Left cardiac atrium (tissue), 4 donors: ENCODE data around the gene OPALIN. TPM values are rescaled to one million over a fixed set of nuclear protein-coding genes. Genes with fewer than 3 reads are reported as not detected.
"Not testable (repeated sequence)": the region's sequence is repeated elsewhere in the genome, so short reads cannot be mapped to it uniquely, and the experiment has no call there.

ENCODE experiments used
- ATAC-seq, 2 donors: fragments of 200-7000 bp; cut with Tn5 transposase; one replicate each; pipeline ENCODE4 v1.9.1; 2020; ENCODE audit warnings: mild to moderate bottlenecking in 2 of 2, moderate library complexity in 2 of 2
- DNase-seq: peaks from one replicate; pipeline ENCODE4 v3.0.0-alpha.2; 2020
- intact Hi-C, 2 donors: fragments of 100-400 bp; cut with DNase I; formaldehyde crosslinking; loops; one replicate each; pipeline versions ENCODE4 v1.14.1 to v1.15.1; 2022 to 2023
- total RNA-seq, 2 donors: library from RNA; stranded (reverse); fragmentation: NEBNext Ultra II Directional; extraction: Animal tissue kit (Norgen Biotek cat#: 25700); gene quantifications; one replicate each; pipeline ENCODE4 v1.2.1, GENCODE V29; 2021
- donor health status: DM: no; HTN: yes; CAD: no.
- donor health status: DM: no; HTN: yes; CAD: no; lungs with severe emphysema.
- donor health status: DM: yes; HTN: yes; CAD: no.
- donor health status: Dilated cardiomyopathy.

The OPALIN gene
- total RNA-seq, 2 donors from 2014 or later: not detected

- ATAC-seq: no peak
- DNase-seq: no peak
- intact Hi-C loops: no loop called here
Observed at GRCh38 chr10:96311180-96311715, 47.6 kb downstream of the OPALIN start.

GRCh38 chr10:96310321-96310669 is 48.5 kb downstream of the OPALIN start:
- intact Hi-C loops: no loop called here
- no peak for ATAC-seq
- no peak for DNase-seq

GRCh38 chr10:96309628-96310320 is 49.0 kb downstream of the OPALIN start:
- intact Hi-C loops: no loop called here
- ATAC-seq (peak in 1 of 2 donors; percentile 34), DNase-seq (no peak)

GRCh38 chr10:96308854-96309253 is 49.9 kb downstream of the OPALIN start:
- intact Hi-C loops, ATAC-seq, DNase-seq: not testable (repeated sequence)

- ATAC-seq: peak in 1 of 2 donors; percentile 36
- intact Hi-C loops: no loop called here
Observed at GRCh38 chr10:96306516-96306915, 52.3 kb downstream of the OPALIN start.

GRCh38 chr10:96305019-96305418 is 53.8 kb downstream of the OPALIN start:
- intact Hi-C loops: no loop called here
- no peak for ATAC-seq
- DNase-seq: no peak

More at GRCh38 chr10:96306516-96306915, 52.3 kb downstream of the OPALIN start:
- DNase-seq: peak; percentile 35

GRCh38 chr10:96304230-96304629 is 54.6 kb downstream of the OPALIN start, which contains the start of gene DNTT:
TSS of gene DNTT (plus strand) at chr10:96304434. CDS start at chr10:96304498, 64 bp downstream.
- DNase-seq (no peak), ATAC-seq (no peak)
- intact Hi-C loops: no loop called here

GRCh38 chr10:96301616-96302015 is 57.2 kb downstream of the OPALIN start:
- no peak for DNase-seq
- no peak for ATAC-seq
- intact Hi-C loops: no loop called here

- ATAC-seq: no peak
- intact Hi-C loops: no loop called here
- no peak for DNase-seq
Observed at GRCh38 chr10:96299383-96299782, 59.4 kb downstream of the OPALIN start.

- intact Hi-C loops: no loop called here
- DNase-seq (no peak), ATAC-seq (no peak)
Observed at GRCh38 chr10:96298362-96298761, 60.4 kb downstream of the OPALIN start.

- intact Hi-C loops: no loop called here
- no peak for ATAC-seq
- DNase-seq: no peak
Observed at GRCh38 chr10:96297486-96297885, 61.3 kb downstream of the OPALIN start.

GRCh38 chr10:96295475-96295874 is 63.3 kb downstream of the OPALIN start:
- intact Hi-C loops: no loop called here
- DNase-seq: no peak
- ATAC-seq: no peak

Other genes with a start within 250 kb of the OPALIN start
- 10 to 100 TPM; 10.5 to 12.4 TPM for gene ZNF518A, start 228.7 kb downstream of the OPALIN start, total RNA-seq
- 1 to 10 TPM; 1.2 to 3.4 TPM for gene BLNK, start 87.4 kb downstream of the OPALIN start, total RNA-seq
- gene DNTT, start 54.6 kb downstream of the OPALIN start, total RNA-seq: not detected
- gene TLL2, start 154.9 kb upstream of the OPALIN start, total RNA-seq: 10 to 100 TPM in 1 of 2 donors, 1 to 10 TPM in 1; 1.5 to 11.5 TPM
- gene TM9SF3, start 228.0 kb upstream of the OPALIN start, total RNA-seq: 10 to 100 TPM; 78.6 to 97.8 TPM